HepG2 (cell line): ENCODE data around the gene GP1BA. TPM values are rescaled to one million over a fixed set of nuclear protein-coding genes. Genes with fewer than 3 reads are reported as not detected.

Experiments used
- CBX1 ChIP-seq: IDR thresholded peaks from one replicate; pipeline ENCODE4 v1.6.1; 2016; ENCODE audit warnings: antibody characterized with exemption, low read depth
- ELF4 ChIP-seq: sonication (generic); formaldehyde crosslinking; IDR thresholded peaks from 2 replicates; pipeline ENCODE4 v1.5.0; 2020; ENCODE audit warnings: missing genetic modification reagents, mild to moderate bottlenecking, moderate library complexity, borderline replicate concordance
- ETV6 ChIP-seq: sonication (generic); formaldehyde crosslinking; conservative IDR thresholded peaks from 2 replicates; pipeline ENCODE4 v1.4.0; 2020; ENCODE audit warnings: missing genetic modification reagents
- FOXP4 ChIP-seq: sonication (generic); formaldehyde crosslinking; IDR thresholded peaks from 2 replicates; pipeline ENCODE4 v1.4.0; 2020; ENCODE audit warnings: missing genetic modification reagents
- MAFK ChIP-seq, 2 experiments: IDR thresholded peaks in 1 of 2; conservative IDR thresholded peaks in 1 of 2; 2 replicates each; pipeline ENCODE4 v1.6.1; 2011; ENCODE audit warnings: improper control_type of control experiment in 2 of 2, low read length in 2 of 2
- RBAK ChIP-seq: sonication (generic); formaldehyde crosslinking; IDR thresholded peaks from 2 replicates; pipeline ENCODE4 v1.5.1; 2020; ENCODE audit warnings: mild to moderate bottlenecking, missing genetic modification reagents
- SMAD9 ChIP-seq: sonication (generic); formaldehyde crosslinking; IDR thresholded peaks from 2 replicates; pipeline ENCODE4 v1.5.1; 2020; ENCODE audit warnings: mild to moderate bottlenecking, missing genetic modification reagents
- TAF15 ChIP-seq: fragments of 200-400 bp; formaldehyde crosslinking; IDR thresholded peaks from one replicate; pipeline ENCODE4 v1.6.1; 2018; ENCODE audit warnings: mild to moderate bottlenecking, low read depth, low read length; ENCODE audit not compliant: poor library complexity, severe bottlenecking
- TCF7 ChIP-seq: sonication (generic); IDR thresholded peaks from 2 replicates; pipeline ENCODE4 v1.6.1; 2016; ENCODE audit warnings: antibody characterized with exemption, low read depth
- TEF ChIP-seq: sonication (generic); formaldehyde crosslinking; IDR thresholded peaks from 2 replicates; pipeline ENCODE4 v1.5.0; 2020; ENCODE audit warnings: missing genetic modification reagents
- TRAFD1 ChIP-seq: sonication (generic); formaldehyde crosslinking; IDR thresholded peaks from 2 replicates; pipeline ENCODE4 v1.5.1; 2020; ENCODE audit warnings: missing genetic modification reagents, mild to moderate bottlenecking, borderline replicate concordance
- ZBTB14 ChIP-seq: sonication (generic); formaldehyde crosslinking; IDR thresholded peaks from 2 replicates; pipeline ENCODE4 v1.4.0; 2020; ENCODE audit warnings: missing genetic modification reagents
- ZFP62 ChIP-seq: sonication (generic); formaldehyde crosslinking; IDR thresholded peaks from 2 replicates; pipeline ENCODE4 v1.4.0; 2020; ENCODE audit warnings: missing genetic modification reagents
- ZNF276 ChIP-seq: sonication (generic); formaldehyde crosslinking; IDR thresholded peaks from 2 replicates; pipeline ENCODE4 v1.4.0; 2020; ENCODE audit warnings: mild to moderate bottlenecking, low read depth, missing genetic modification reagents
- ZNF280D ChIP-seq: sonication (generic); formaldehyde crosslinking; IDR thresholded peaks from 2 replicates; pipeline ENCODE4 v1.5.1; 2020; ENCODE audit warnings: mild to moderate bottlenecking, missing genetic modification reagents
- ZNF367 ChIP-seq: sonication (generic); formaldehyde crosslinking; IDR thresholded peaks from 2 replicates; pipeline ENCODE4 v1.4.0; 2020; ENCODE audit warnings: missing genetic modification reagents, borderline replicate concordance
- ZNF460 ChIP-seq: sonication (generic); formaldehyde crosslinking; IDR thresholded peaks from 2 replicates; pipeline ENCODE4 v1.5.1; 2020; ENCODE audit warnings: missing genetic modification reagents, mild to moderate bottlenecking, borderline replicate concordance
- ZNF724P ChIP-seq: sonication (generic); formaldehyde crosslinking; IDR thresholded peaks from 2 replicates; pipeline ENCODE4 v1.8.0; 2022; ENCODE audit warnings: missing genetic modification reagents, borderline replicate concordance
- ZNF766 ChIP-seq: sonication (generic); formaldehyde crosslinking; IDR thresholded peaks from 2 replicates; pipeline ENCODE4 v1.5.0; 2020; ENCODE audit warnings: missing genetic modification reagents, borderline replicate concordance
- ZSCAN20 ChIP-seq: sonication (generic); formaldehyde crosslinking; IDR thresholded peaks from 2 replicates; pipeline ENCODE4 v1.4.0; 2020; ENCODE audit warnings: missing genetic modification reagents, mild to moderate bottlenecking, borderline replicate concordance
- polyA plus RNA-seq, 8 experiments: library from polyadenylated mRNA; depleted of rRNA in 3 of 8; stranded (reverse) in 7 of 8; unstranded in 1 of 8; fragments of >200 nt; fragmentation: Illumina TruSeq in 4 of 8; extraction: Trizol in 4 of 8; gene quantifications; 2 replicates each; pipeline versions ENCODE4 v1.2.1 to v1.2.3, GENCODE V29; 2011 to 2016; ENCODE audit warnings: low read depth in 4 of 8, missing spikeins in 1 of 8, mixed read lengths in 1 of 8; ENCODE audit not compliant: insufficient read depth in 1 of 8
- total RNA-seq, 5 experiments: library from RNA; depleted of rRNA; stranded (reverse); fragments of >200 nt; fragmentation: Illumina TruSeq; extraction: Trizol; gene quantifications; 2 replicates each; pipeline ENCODE4 v1.2.3, GENCODE V29; 2016; ENCODE audit warnings: low read depth in 1 of 5

GP1BA gene
- total and polyA plus RNA-seq, 2 of the 13 experiments (the other 11 are each of a cell fraction or from before 2014, with no cell fraction given) = not detected

- no peak for TF ChIP-seq TCF7
- no peak for TF ChIP-seq ETV6 (CRISPR knock-in tag)
- no peak for TF ChIP-seq ZNF766
- no peak for TF ChIP-seq TEF (CRISPR knock-in tag)
- no peak for TF ChIP-seq ZBTB14 (CRISPR knock-in tag)
- TF ChIP-seq MAFK (conservative IDR thresholded peaks at IDR 0.05 in 1 of 2, IDR thresholded peaks at IDR 0.05 in 1 of 2; ENCODE audit: low read length in 2 of 2) = no peak
- no peak for TF ChIP-seq CBX1
- no peak for TF ChIP-seq ELF4 (CRISPR knock-in tag)
- no peak for TF ChIP-seq ZNF276 (CRISPR knock-in tag)
- no peak for TF ChIP-seq ZSCAN20 (CRISPR knock-in tag)
- TF ChIP-seq TRAFD1 (CRISPR knock-in tag) = no peak
- TF ChIP-seq RBAK (CRISPR knock-in tag) = no peak
- TF ChIP-seq ZNF367 (CRISPR knock-in tag) = no peak
- peak; percentile 31; the same call in 1 of the 2 replicates for TF ChIP-seq FOXP4 (CRISPR knock-in tag)
- no peak for TF ChIP-seq ZNF460 (CRISPR knock-in tag)
- TF ChIP-seq SMAD9 (CRISPR knock-in tag) = no peak
- no peak for TF ChIP-seq ZNF724P (CRISPR knock-in tag)
- TF ChIP-seq TAF15 = no peak
- no peak for TF ChIP-seq ZNF280D (CRISPR knock-in tag)
- TF ChIP-seq ZFP62 (CRISPR knock-in tag) = no peak
Measured at GRCh38 chr17:4950746-4951204, 18.7 kb downstream of the GP1BA start, which contains the start of gene ENO3 (continued).
